ENCODE results near the gene PWWP2B. TPM values are rescaled to one million over a fixed set of nuclear protein-coding genes. Genes with fewer than 3 reads are reported as not detected.

The PWWP2B gene
- total and polyA plus RNA-seq, 2 of the 8 experiments (the other 6 are each of a cell fraction or from before 2014, with no cell fraction given) = 5.3 to 10.8 TPM

DNA sequence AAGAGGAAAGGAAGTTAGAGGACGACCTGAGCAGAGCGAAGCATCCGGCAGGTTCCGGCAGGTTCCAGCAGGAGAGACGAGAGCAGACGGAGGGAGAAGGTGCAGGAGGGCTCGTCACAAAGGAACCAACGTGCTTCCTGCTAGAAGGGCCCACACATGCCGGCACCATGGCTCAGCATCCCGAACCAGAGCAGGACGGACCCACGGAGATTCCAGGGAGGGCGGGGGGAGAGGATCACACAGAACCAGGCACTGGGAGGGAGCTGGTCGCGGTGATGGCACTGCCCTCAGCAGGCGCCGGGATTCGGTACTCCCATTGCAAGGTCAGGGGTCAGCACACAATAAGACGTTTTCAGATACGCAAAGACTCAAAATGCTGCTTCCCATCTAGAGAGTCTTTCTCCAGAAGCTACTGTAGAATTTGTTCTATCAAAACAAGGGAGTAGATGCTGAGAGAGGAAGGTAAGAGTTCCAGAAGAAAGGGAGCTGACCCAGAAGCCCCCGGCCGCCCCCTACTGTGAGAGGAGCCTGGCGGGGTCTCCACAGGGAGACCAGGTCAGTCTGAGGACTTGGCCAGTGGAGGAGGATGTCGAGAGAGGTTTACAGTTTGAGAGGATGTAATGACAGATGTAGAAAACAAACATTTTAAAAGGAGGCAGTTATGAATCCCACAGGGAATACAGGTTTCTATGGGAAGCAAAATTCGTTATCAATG lies 23.6 kb upstream of the PWWP2B start (continued):
- TF ChIP-seq SP2 (IDR thresholded peaks at IDR 0.05; ENCODE audit: low read length) (no peak), EGR1 (IDR thresholded peaks at IDR 0.05; ENCODE audit: borderline replicate concordance, low read depth, low read length) (no peak), JUN (IDR thresholded peaks at IDR 0.05; ENCODE audit: low read depth, low read length) (no peak), ZNF274 (IDR thresholded peaks at IDR 0.05; ENCODE audit: borderline replicate concordance, extremely low read depth, low read length) (no peak), CHD2 (IDR thresholded peaks at IDR 0.05; ENCODE audit: low read length) (no peak), POLR2AphosphoS5 (IDR thresholded peaks at IDR 0.05; ENCODE audit: low read depth, low read length) (no peak), BCL11A (IDR thresholded peaks at IDR 0.05; ENCODE audit: low read depth in 2 of 2, low read length in 2 of 2) (no peak), FOSL1 (IDR thresholded peaks at IDR 0.05; ENCODE audit: insufficient read depth, low read depth, low read length) (no peak), KDM5A (IDR thresholded peaks at IDR 0.05; ENCODE audit: low read length) (no peak)

All from H1 (cell line).